GM19043 (cell line): ENCODE results near the gene CHI3L2.

Source experiments
- ATAC-seq: cut with Tn5 transposase; IDR thresholded peaks from one replicate; pipeline ENCODE4 v1.9.1; 2021; ENCODE audit warnings: low read depth; ENCODE audit not compliant: unreplicated experiment

CHI3L2 gene

DNA sequence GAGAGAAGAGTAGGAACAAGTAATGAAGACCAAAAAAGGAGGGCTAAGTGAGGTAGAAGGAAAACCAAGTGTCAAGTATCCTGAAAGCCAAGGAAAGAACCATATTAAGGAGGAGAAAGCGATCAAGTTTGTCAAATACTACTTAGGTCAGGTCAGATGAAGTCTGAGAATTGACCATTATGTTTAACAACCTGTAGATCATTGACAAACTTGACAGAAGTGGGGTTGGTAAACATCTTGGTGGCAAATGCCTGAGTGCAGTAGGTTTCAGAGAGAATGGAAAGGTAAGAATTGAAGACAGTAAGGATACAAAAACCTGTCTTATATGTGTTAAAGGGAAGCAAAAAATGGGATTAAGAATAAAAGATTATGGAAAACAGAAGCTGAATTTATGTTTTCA is 59.4 kb downstream of the CHI3L2 start:
- ATAC-seq: no peak

DNA sequence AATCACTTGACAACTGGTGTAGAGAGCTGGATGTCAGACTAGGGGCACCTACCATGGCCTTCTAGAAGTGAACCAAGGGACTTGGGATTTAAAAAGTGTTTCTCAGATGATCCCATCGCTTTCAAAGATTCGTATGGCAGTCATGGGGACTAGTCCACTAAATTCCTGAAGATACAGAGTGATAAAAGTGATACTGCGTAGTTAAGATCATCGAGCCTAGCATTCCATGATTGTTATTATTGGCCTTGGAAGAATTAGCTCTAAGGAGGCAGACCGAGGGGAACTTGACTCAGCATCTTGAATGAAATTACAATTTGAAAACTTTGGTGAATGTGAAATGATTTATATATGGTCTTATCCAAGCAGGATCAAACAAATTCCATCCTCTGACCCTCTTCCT is 61.9 kb downstream of the CHI3L2 start:
- no peak for ATAC-seq

DNA sequence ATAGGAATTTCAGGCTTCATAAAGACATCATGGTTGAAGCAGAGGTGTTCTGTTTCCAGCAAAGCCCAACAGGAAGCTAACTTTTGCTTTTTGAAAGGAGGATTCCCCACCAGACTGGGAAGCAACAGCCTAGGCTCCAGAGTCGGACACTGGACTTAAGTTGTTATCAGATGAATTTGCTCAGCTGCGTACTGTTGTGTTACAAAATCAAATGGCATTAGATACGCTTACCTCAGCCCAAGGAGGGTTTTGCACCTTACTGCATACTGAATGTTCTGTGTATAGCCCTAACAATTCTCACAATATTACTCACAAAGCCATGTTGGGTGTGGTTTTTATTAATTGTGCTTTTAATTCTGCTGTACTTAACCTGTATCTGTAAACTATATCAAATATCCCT is 62.6 kb downstream of the CHI3L2 start:
- no peak for ATAC-seq

DNA sequence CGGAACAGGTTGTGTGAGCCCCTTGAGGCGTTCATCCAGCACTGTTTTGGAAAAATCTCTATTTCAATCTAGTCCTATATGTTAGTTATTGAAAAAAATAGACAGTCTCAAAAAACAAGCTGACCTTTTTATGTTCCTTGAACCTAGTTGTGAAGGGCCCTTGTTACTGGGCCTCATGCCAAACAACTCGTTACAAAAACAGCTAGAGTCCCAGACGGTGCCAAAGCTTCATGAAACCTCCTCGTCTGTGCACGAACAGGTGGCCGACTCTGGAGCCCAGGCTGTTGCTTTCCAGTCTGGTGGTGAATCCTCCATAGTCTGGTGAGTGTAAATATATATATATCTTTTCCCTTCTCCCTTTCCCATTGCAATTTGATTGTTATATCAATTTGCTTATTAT is 63.1 kb downstream of the CHI3L2 start, which contains the start of gene CHIA:
Gene CHIA (plus strand): TSS at position 222 of the 400 bp plus-strand sequence. CDS start 19,617 bp downstream, outside the sequence.
- ATAC-seq: no peak
